Fibroblast of the aortic adventitia (primary cell): ENCODE results near the gene TGM5. TPM values are rescaled to one million over a fixed set of nuclear protein-coding genes. Genes with fewer than 3 reads are reported as not detected.
"Not testable (repeated sequence)": the region's sequence is repeated elsewhere in the genome, so short reads cannot be mapped to it uniquely, and the experiment has no call there.

Source experiments
- DNase-seq: peaks from one replicate; pipeline ENCODE4 v3.0.0-alpha.2; 2010; ENCODE audit warnings: low read depth
- H3K4me3 ChIP-seq: 2 replicates; pipeline ENCODE4 v1.5.1; 2011; ENCODE audit warnings: low read depth, mild to moderate bottlenecking, control low read depth, low read length, moderate library complexity
- total RNA-seq: library from RNA; depleted of rRNA; stranded (reverse); fragments of >200 nt; gene quantifications from 2 replicates; pipeline ENCODE4 v1.2.3, GENCODE V29; 2012; ENCODE audit warnings: low replicate concordance
- TF ChIP-seq, protein P1 (sequence below): IDR thresholded peaks from 2 replicates; pipeline ENCODE4 v1.5.1; 2011; ENCODE audit warnings: mild to moderate bottlenecking, low read length, control low read depth, inconsistent platforms; ENCODE audit not compliant: insufficient read depth

Gene TGM5
- total RNA-seq, 1 donor, result not detected

DNA sequence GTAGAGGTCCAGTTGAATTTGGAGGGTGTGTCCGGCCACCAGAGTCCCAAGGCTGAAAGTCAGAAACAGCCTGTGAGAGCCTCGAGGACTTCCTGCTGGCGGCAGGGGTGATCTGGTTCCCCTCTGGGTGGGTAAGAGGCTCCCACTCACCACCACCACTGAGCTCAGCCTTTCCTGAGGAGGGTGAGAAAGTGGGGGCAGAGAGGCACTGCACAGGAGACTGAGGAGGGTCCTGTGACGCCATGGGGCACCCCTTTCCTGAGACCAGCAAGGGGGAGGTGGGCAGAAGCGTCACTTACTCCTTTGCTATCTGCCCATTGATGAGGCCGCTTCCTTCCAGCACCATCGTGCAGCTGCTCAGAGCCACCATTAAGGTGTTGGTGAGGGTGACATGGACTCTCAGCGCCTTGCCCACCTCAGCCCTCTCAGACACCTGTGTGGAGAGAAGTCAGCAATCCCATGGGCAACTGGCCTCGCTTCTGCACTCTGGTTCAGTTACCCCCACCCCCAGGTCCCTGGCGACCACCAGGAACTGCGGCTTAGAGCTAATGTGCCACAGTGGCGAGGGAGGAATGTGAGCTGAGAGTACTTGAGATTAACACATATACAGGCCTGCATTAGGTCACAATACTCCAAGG is 10.0 kb upstream of the TGM5 start:
- no peak overlapping the region for H3K4me3 ChIP-seq
- TF ChIP-seq, protein P1, sequence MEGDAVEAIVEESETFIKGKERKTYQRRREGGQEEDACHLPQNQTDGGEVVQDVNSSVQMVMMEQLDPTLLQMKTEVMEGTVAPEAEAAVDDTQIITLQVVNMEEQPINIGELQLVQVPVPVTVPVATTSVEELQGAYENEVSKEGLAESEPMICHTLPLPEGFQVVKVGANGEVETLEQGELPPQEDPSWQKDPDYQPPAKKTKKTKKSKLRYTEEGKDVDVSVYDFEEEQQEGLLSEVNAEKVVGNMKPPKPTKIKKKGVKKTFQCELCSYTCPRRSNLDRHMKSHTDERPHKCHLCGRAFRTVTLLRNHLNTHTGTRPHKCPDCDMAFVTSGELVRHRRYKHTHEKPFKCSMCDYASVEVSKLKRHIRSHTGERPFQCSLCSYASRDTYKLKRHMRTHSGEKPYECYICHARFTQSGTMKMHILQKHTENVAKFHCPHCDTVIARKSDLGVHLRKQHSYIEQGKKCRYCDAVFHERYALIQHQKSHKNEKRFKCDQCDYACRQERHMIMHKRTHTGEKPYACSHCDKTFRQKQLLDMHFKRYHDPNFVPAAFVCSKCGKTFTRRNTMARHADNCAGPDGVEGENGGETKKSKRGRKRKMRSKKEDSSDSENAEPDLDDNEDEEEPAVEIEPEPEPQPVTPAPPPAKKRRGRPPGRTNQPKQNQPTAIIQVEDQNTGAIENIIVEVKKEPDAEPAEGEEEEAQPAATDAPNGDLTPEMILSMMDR, result no peak
- no peak for DNase-seq

DNA sequence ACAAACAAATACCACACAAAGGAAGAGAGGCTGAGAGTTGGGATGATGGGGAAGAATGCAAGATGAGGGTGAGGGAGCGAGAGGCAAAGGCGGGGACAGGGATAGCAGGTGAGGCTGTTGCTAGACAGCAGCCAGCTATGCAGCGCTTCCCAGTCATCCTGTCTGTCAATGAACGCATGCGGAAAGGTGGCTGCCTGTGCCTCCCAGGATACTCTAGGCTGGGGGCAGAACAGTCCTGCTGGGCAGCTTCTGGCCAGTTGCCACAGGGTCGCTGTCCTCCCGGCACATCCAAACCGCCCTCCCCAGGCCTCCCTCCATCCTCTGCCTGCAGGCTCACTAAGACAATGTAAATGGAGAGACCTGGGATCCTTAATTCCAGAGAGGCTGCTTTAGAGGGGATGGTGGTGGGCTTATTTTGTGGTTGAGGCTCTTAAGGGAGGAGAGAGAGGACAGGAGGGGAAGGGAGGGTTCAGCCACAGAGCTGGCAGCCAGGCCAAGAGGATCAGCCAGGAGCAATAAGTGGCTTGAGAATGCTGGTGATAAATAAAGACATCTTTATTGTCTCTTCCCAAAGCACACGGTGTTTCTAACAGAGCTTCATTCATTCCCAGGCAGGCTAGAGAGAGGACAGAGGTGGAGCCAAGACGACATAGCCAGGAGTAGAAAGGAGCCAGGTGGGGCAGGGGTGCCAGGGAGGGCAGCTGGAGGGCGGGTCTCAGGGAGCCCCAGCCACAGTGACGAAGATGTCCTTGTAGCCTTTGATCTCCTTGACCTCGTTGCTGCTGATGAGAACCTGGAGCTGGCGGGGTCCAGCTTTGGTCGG is 9.2 kb upstream of the TGM5 start:
- DNase-seq, result no peak
- H3K4me3 ChIP-seq, result no peak overlapping the region
- TF ChIP-seq, protein P1, result no peak

DNA sequence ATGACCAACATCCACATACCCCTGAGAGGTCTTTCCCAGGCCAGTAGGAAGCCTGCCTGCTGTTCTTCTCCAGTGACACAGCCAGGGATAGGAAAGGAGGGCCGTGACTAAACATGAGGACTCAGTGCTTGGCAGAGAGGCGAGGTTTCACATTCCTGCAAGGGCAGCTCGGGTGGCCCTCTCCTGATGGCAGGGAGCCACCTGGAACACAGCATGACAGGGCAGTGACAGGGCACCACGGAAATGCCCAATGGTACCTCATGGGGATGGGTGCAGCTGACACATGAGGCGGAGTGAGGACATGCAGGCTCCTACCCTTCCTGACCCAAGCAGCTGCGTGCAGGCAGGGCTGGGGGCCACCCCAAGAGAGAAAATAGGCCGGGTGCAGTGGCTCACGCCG is 7.4 kb upstream of the TGM5 start:
- TF ChIP-seq, protein P1, result no peak
- no peak overlapping the region for H3K4me3 ChIP-seq
- DNase-seq, result no peak

DNA sequence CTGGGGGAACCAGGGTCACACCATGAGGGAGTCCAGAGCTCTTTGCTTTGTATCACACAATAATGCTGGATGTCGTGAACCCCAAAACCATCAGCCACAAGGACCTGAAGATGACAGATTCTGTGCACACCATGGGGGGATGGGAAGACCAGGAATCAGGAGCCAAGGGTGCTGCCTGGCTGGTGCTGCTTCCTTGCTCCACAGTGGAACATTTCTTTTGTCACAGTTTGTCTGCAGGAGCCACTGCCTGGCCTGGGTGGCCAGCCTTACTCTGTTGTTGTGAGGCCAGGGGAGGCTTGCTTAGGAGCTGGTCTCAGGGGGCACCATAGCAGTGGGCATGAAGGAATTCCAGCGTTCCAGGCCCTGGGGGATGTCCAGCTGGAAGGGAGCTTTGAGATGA is 6.5 kb upstream of the TGM5 start:
- no peak for DNase-seq
- no peak overlapping the region for H3K4me3 ChIP-seq
- TF ChIP-seq, protein P1, result no peak

DNA sequence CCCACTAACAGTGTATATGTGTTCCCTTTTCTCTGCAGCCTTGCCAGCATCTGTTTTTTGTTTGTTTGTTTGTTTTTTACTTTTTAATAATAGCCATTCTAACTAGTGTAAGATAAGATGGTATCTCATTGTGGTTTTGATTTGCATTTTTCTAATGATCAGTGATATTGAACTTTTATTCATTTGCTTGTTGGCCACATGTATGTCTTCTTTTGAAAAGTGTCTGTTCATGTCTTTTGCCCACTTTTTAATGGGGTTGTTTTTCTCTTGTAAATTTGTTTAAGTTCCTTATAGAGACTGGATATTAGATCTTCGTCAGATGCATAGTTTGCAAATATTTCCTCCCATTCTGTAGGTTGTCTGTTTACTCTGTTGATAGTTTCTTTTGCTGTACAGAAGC is 5.2 kb upstream of the TGM5 start:
- not testable (repeated sequence) for H3K4me3 ChIP-seq, DNase-seq

DNA sequence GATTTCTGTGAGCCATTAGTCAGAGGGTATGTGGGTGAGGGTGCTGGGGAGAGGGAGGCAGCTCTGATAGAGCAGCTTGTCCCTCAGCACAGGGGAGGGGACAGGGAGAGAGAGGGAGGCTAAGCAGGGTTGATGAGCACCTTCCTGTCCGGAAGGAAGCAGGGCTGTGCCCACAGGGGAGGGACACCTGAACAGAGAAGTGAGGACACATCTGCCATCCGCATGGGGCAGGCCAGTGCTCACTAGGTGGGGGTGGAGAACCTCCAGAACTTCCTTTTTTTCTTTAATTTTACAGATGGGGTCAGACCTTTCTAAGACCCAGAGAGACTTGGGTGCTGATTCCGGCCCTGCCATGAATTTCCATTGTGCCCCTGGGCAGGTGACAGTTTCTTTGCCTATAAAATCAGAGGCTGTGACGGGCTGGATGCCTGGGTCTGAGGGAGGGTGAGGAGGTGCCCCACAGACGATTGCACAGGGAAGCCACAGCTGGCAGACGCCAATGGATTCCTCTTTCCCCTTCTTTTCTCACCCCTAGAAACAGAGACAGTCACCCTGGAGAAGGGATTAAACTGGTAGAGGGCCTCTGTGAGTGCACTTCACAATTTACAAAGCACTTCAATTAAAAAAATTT is 4.1 kb upstream of the TGM5 start:
- TF ChIP-seq, protein P1, result no peak

DNA sequence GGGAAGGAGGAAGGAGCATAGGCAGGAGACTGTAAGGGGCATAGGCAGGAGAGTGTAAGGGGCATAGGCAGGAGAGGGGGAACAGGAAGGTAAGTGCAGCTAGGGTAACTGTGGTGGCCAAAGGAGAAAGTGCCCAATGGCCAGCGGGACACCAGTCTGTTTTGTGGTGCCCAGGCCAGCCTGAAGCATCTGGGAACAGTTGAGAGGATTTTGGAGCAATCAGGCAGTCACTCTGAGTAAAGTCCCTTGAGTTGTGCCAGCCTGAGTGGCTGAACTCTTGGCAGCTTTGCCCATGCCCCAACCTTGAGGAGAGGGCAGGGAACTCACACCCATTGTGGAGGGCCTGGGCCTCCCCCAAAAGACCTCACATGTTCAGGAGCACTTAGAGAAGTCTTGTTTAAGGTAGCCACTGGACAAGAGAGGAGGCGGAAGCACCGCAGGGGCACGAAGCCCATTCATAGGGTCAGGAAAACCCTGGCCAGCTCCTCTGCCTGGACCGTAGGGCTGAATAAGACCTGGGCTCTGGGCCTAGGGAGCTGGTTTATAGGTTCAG is 3.5 kb upstream of the TGM5 start:
- DNase-seq, result no peak
- no peak overlapping the region for H3K4me3 ChIP-seq
- TF ChIP-seq, protein P1, result no peak

More for the DNA sequence above, 4.1 kb upstream of the TGM5 start:
- no peak overlapping the region for H3K4me3 ChIP-seq
- no peak for DNase-seq
